Endothelial cell of umbilical vein (primary cell): ENCODE results near the gene MANBA. TPM values are rescaled to one million over a fixed set of nuclear protein-coding genes. Genes with fewer than 3 reads are reported as not detected.

Source experiments
- BruUV-seq: library from RNA; stranded (reverse); fragments of 400-500 nt; replicated peaks from 2 replicates; lab custom pipeline; 2021; lab: Mats Ljungman, UMichigan
- CTCF ChIA-PET: fragments of 300-600, 350-600 bp; sonication (Branson Sonifier 250); formaldehyde crosslinking; loops from one replicate; lab custom pipeline; 2021; ENCODE audit warnings: antibody characterized with exemption, inconsistent platforms; lab: Charles Lee
- POLR2A ChIA-PET: fragments of 300-600, 350-600 bp; sonication (Branson Sonifier 250); formaldehyde crosslinking; loops from one replicate; lab custom pipeline; 2021; ENCODE audit warnings: antibody characterized with exemption, inconsistent platforms; lab: Charles Lee
- DNase-seq: peaks from one replicate; pipeline ENCODE4 v3.0.0-alpha.2; 2011; ENCODE audit warnings: low read depth, low spot score
- FAIRE-seq: peaks from 2 replicates; lab custom pipeline; 2011; peaks lifted over from hg19 to GRCh38; lab: Jason Lieb, UNC
- H2AFZ ChIP-seq: 2 replicates; pipeline ENCODE4 v1.6.0; 2012; ENCODE audit warnings: low read depth, low read length, control low read depth, inconsistent platforms
- H3K27ac ChIP-seq: 2 replicates; pipeline ENCODE4 v1.5.1; 2011; ENCODE audit warnings: low read depth, mild to moderate bottlenecking, control low read depth, low read length, moderate library complexity; ENCODE audit not compliant: insufficient read depth
- H3K27me3 ChIP-seq, 2 experiments: 2 replicates each; pipeline versions ENCODE4 v1.6.0 to v1.6.1; 2011; ENCODE audit warnings: low read length in 2 of 2, mixed read lengths in 1 of 2; ENCODE audit not compliant: control insufficient read depth in 2 of 2, insufficient read depth in 2 of 2
- H3K36me3 ChIP-seq, 2 experiments: 2 replicates in 1 of 2; 3 replicates in 1 of 2; pipeline ENCODE4 v1.5.1; 2011; ENCODE audit warnings: low read length in 2 of 2, mild to moderate bottlenecking in 1 of 2, moderate library complexity in 1 of 2; ENCODE audit not compliant: control insufficient read depth in 2 of 2, insufficient read depth in 2 of 2; ENCODE audit errors: extremely low read depth in 1 of 2
- H3K4me1 ChIP-seq: 3 replicates; pipeline ENCODE4 v1.5.1; 2011; ENCODE audit warnings: mild to moderate bottlenecking, low read length; ENCODE audit not compliant: control insufficient read depth, insufficient read depth; ENCODE audit errors: extremely low read depth
- H3K4me2 ChIP-seq: 2 replicates; pipeline ENCODE4 v1.6.1; 2011; ENCODE audit warnings: low read length, control low read depth, mixed read lengths; ENCODE audit not compliant: insufficient read depth
- H3K4me3 ChIP-seq, 3 experiments: fragments of 200-600 bp in 1 of 3; sonication (generic), shearing (Covaris generic) in 1 of 3; replicated peaks in 1 of 3; 2 replicates each; pipeline ENCODE4 v1.5.1; 2011 to 2016; ENCODE audit warnings: control low read depth in 3 of 3, low read length in 3 of 3, mild to moderate bottlenecking in 2 of 3, inconsistent platforms in 1 of 3, low read depth in 1 of 3, moderate library complexity in 1 of 3; ENCODE audit not compliant: insufficient read depth in 1 of 3
- H3K79me2 ChIP-seq: 2 replicates; pipeline ENCODE4 v1.6.0; 2012; ENCODE audit warnings: low read length, inconsistent platforms; ENCODE audit not compliant: control insufficient read depth, insufficient read depth
- H3K9ac ChIP-seq: replicated peaks from 2 replicates; pipeline ENCODE3; 2011; ENCODE audit warnings: low read length, control low read depth; ENCODE audit not compliant: insufficient read depth; ENCODE audit errors: extremely low read depth
- H3K9me1 ChIP-seq: replicated peaks from 3 replicates; pipeline ENCODE4 v1.6.0; 2011; ENCODE audit warnings: mild to moderate bottlenecking, low read length; ENCODE audit not compliant: control insufficient read depth, insufficient read depth; ENCODE audit errors: extremely low read depth
- H3K9me3 ChIP-seq: replicated peaks from 2 replicates; pipeline ENCODE4 v1.5.1; 2012; ENCODE audit warnings: low read length, inconsistent platforms; ENCODE audit not compliant: control insufficient read depth, insufficient read depth
- H4K20me1 ChIP-seq: replicated peaks from 2 replicates; pipeline ENCODE3; 2011; ENCODE audit warnings: mild to moderate bottlenecking, low read length; ENCODE audit not compliant: control insufficient read depth, insufficient read depth; ENCODE audit errors: extremely low read depth
- CTCF ChIP-seq, 2 donors: IDR thresholded peaks; 1 replicate in 1 of 2; 2 replicates in 1 of 2; pipeline ENCODE4 v1.5.1; 2011; ENCODE audit warnings: low read length in 2 of 2, mild to moderate bottlenecking in 2 of 2, moderate library complexity in 2 of 2, control low read depth in 1 of 2, inconsistent platforms in 1 of 2, low read depth in 1 of 2; ENCODE audit not compliant: insufficient read depth in 1 of 2; ENCODE audit errors: extremely low read depth in 1 of 2
- FOS ChIP-seq: IDR thresholded peaks from 2 replicates; pipeline ENCODE4 v1.6.1; 2011; ENCODE audit warnings: mild to moderate bottlenecking, low read length, moderate library complexity, borderline replicate concordance; ENCODE audit not compliant: insufficient read depth
- GATA2 ChIP-seq: IDR thresholded peaks from 2 replicates; pipeline ENCODE4 v1.7.0; 2011; ENCODE audit warnings: low read depth, mild to moderate bottlenecking, moderate library complexity, mixed read lengths, low read length; ENCODE audit not compliant: insufficient read length, insufficient read depth
- JUN ChIP-seq: IDR thresholded peaks from 2 replicates; pipeline ENCODE4 v1.6.1; 2011; ENCODE audit warnings: borderline replicate concordance, low read depth; ENCODE audit not compliant: insufficient read length, insufficient read depth
- MAX ChIP-seq: IDR thresholded peaks from 2 replicates; pipeline ENCODE4 v1.6.1; 2011; ENCODE audit not compliant: insufficient read depth, insufficient read length
- MYC ChIP-seq: IDR thresholded peaks from one replicate; pipeline ENCODE4 v1.6.1; 2011; ENCODE audit warnings: mild to moderate bottlenecking, low read depth, low read length
- POLR2A ChIP-seq: IDR thresholded peaks from 2 replicates; pipeline ENCODE4 v1.6.1; 2012; ENCODE audit warnings: low read depth, mild to moderate bottlenecking, control low read depth, low read length
- POLR2AphosphoS5 ChIP-seq: IDR thresholded peaks from 2 replicates; pipeline ENCODE4 v1.6.1; 2012; ENCODE audit warnings: low read depth, mild to moderate bottlenecking, control low read depth, low read length, moderate library complexity; ENCODE audit not compliant: insufficient read depth
- dilution Hi-C: fragments of 300-500 bp; cut with MboI; formaldehyde crosslinking; loops from one replicate; pipeline ENCODE4 v1.15.0; 2019; ENCODE audit warnings: low sequenced_read_pairs; ENCODE audit not compliant: extremely low pct_ligation_motif_present
- intact Hi-C: fragments of 100-400 bp; cut with micrococcal nuclease; formaldehyde crosslinking; loops from one replicate; pipeline ENCODE4 v1.10.0; 2022
- polyA plus RNA-seq, 4 experiments: library from polyadenylated mRNA; depleted of rRNA in 3 of 4; stranded (reverse) in 3 of 4; unstranded in 1 of 4; fragments of >200 nt; gene quantifications; 2 replicates each; pipeline versions ENCODE4 v1.2.1 to v1.2.3, GENCODE V29; 2011 to 2012; ENCODE audit warnings: missing spikeins in 1 of 4
- total RNA-seq: library from RNA; stranded (reverse); gene quantifications from 2 replicates; pipeline ENCODE4 v1.2.3, GENCODE V29; 2021

MANBA gene
- total and polyA plus RNA-seq, 2 donors (not counting 3 experiments of a cell fraction or from before 2014, with no cell fraction given): 5.6 to 7.7 TPM

GRCh38 chr4:102606846-102607450 is 153.8 kb downstream of the MANBA start:
- Histone ChIP-seq H3K27me3 (no peaks in the 10 kb centered on the region), H3K4me1 (no peaks in the 10 kb centered on the region), H3K9me1 (no peaks in the 10 kb centered on the region), H4K20me1 (no peaks in the 10 kb centered on the region), H3K4me3 (no peak overlapping the region), H3K79me2 (no peaks in the 10 kb centered on the region), H3K9ac (no peak overlapping the region), H3K9me3 (no peaks in the 10 kb centered on the region), H3K27ac (no peak overlapping the region), H2AFZ (no peak overlapping the region), H3K4me2 (no peak overlapping the region), H3K36me3 (peaks cover 18 to 24% of the 10 kb centered on the region in 2 experiments)
- CTCF ChIA-PET: no interaction called here
- intact Hi-C loops (no loop called here), dilution Hi-C loops (no loop called here)
- DNase-seq (no peak), FAIRE-seq (no peak)
- TF ChIP-seq GATA2 (no peak), CTCF (IDR thresholded peaks at IDR 0.05; ENCODE audit: extremely low read depth in 1 of 2, insufficient read depth in 1 of 2, low read depth in 1 of 2, low read length in 2 of 2) (no peak), MYC (no peak), POLR2A (no peak), FOS (no peak), JUN (no peak), POLR2AphosphoS5 (no peak), MAX (no peak)
- BruUV-seq: no TSS peak
- POLR2A ChIA-PET: no interaction called here
